ENCODE measurements around the gene MYL9. TPM values are rescaled to one million over a fixed set of nuclear protein-coding genes. Genes with fewer than 3 reads are reported as not detected.

MYL9 gene
- total and polyA plus RNA-seq, 2 donors: 6.8 to 138 TPM

DNA sequence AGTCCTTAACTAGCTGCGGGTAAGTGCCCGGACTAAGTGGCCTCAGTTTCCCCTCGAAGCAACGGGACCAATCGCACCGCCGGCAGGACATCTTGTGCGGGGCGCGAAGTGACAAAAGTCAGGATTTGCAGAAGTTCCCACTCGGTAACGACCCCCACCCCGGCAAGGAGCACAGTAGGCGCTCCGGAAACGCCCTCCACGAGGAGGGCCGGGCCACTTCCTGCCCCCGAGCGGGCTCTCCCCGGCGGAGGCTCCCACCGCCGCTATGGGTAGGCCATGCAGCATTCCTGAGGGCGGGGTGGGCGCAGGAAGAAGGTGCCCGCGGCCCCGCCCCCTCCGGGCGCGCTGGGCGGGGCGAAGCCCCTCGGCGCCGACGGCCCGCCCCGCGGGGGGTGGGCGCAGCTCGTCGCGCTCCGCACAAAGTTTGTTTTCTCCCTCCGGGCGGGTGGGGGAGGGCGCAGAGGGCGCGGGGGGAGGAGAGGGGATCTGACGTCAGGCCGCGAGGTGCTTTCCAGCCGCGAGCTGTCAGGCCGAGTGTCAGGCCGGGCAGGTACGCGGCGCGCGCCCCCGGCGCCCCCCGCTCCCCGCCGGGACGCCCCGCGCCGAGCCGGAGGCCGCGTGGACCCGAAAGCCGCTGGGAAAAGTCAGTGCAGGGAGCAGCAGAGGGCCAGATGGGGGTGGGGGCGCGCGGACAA, 31.9 kb downstream of the MYL9 start, which contains the start of gene TGIF2:
Gene TGIF2 (plus strand): TSS at position 495 of the 695 bp plus-strand sequence. CDS start 5,178 bp downstream, outside the sequence.
- Histone ChIP-seq H3K9me3 (ENCODE audit: control insufficient read depth in 2 of 2, insufficient read depth in 1 of 2, low read length in 1 of 2) (no peaks in the 10 kb centered on the region), H3K4me3 (ENCODE audit: low read length in 2 of 2) (peak within 1 kb of the TSS; percentile 91 to 97), H3K4me1 (ENCODE audit: control insufficient read depth in 2 of 2, insufficient read depth in 2 of 2, low read length in 2 of 2) (peaks cover 15 to 28% of the 10 kb centered on the region in 2 donors), H3K36me3 (ENCODE audit: control insufficient read depth in 2 of 2, insufficient read depth in 2 of 2, low read length in 1 of 2) (peaks cover under 1% of the 10 kb centered on the region in 2 donors), H3K27me3 (ENCODE audit: control insufficient read depth in 2 of 2, insufficient read depth in 1 of 2, low read length in 1 of 2) (no peaks in the 10 kb centered on the region), H3K27ac (ENCODE audit: low read depth in 1 of 2, low read length in 1 of 2) (peak within 1 kb of the TSS; percentile 96 to 99)
- under 1% methylated on average over 79 of the region's 80 CpGs for WGBS
- DNase-seq (ENCODE audit: low read depth in 6 of 9, low spot score in 9 of 9): peak in 8 of 9 donors; percentile 80 to 96 (median 90)

DNA sequence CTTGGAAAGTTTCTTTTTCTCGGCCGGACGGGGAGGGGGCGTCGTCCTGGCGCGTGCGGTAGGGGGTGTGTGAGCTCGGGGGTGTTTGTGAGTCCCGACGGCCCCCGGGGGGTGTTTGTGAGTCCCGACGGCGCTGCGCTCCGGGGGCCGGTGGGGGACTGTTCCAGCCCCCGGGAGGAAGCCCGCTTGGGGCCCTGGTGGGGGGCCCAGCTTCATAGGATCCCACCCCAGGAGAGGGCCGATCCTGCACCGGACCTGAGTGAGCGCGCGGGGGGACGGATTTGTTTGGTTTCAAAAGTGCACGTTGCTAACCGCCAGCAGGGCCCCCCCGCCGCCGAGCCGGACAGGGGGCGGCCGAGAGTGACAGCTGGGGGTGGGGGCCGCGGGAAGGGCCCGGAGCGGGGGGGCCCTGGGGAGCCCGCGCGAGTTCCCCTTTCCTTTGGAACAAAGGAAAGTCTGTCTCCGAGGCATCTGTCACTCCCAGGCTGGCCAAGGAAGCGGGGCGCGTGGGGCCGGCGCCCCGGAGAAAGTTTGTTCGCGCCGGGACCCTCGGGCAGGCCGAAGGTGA, 32.6 kb downstream of the MYL9 start:
- Histone ChIP-seq H3K27me3 (ENCODE audit: control insufficient read depth in 2 of 2, insufficient read depth in 1 of 2, low read length in 1 of 2) (no peaks in the 10 kb centered on the region), H3K27ac (ENCODE audit: low read depth in 1 of 2, low read length in 1 of 2) (peak overlapping the region; percentile 96 to 99), H3K9me3 (ENCODE audit: control insufficient read depth in 2 of 2, insufficient read depth in 1 of 2, low read length in 1 of 2) (no peaks in the 10 kb centered on the region), H3K4me1 (ENCODE audit: control insufficient read depth in 2 of 2, insufficient read depth in 2 of 2, low read length in 2 of 2) (peaks cover 15 to 28% of the 10 kb centered on the region in 2 donors), H3K4me3 (ENCODE audit: low read length in 2 of 2) (peak overlapping the region; percentile 91 to 97), H3K36me3 (ENCODE audit: control insufficient read depth in 2 of 2, insufficient read depth in 2 of 2, low read length in 1 of 2) (peaks cover 6 to 7% of the 10 kb centered on the region in 2 donors)
- WGBS: under 1% methylated on average over 53 of the region's 53 CpGs
- peak in 1 of 9 donors; percentile 58 for DNase-seq (ENCODE audit: low read depth in 6 of 9, low spot score in 9 of 9)

DNA sequence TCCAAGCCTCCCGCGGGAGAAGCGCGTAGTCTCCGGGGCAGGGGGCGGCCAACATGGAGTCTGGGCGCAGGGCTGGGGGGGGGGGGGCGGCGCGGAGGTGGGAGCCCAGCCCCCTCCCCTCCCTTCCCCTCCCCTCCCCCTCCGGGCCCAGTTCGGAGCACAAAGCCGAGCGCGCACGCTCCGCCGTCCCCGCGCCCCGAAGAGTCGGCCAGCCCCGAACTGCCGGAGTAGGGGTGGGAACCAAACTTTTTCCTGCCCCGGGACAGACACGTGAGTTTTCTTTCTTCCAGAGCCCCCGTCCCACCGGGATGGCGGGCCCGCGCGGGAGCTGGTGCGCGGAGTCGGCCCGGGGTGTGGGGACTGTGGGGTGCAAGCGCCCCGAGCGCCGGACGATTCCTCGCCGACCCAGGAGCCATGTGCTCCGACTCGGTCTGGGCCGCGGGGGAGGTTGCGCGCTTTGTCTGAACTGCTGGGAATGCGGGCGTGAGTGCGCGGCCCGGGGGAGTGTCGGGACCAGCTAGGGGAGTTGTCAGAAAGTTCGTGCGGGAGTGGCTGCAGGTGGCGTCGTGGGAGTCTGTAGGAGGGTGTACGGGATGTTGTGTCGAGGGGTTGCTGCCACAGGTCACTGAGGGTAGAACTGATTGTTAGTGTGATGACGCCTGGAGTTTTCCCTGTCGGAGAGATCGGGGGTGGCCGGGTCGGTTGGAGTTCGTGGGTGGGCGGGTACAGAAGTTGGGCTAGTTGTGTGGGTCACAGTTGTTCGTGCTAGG, 33.2 kb downstream of the MYL9 start:
- Histone ChIP-seq H3K4me3 (ENCODE audit: low read length in 2 of 2) (peak overlapping the region; percentile 91 to 97), H3K9me3 (ENCODE audit: control insufficient read depth in 2 of 2, insufficient read depth in 1 of 2, low read length in 1 of 2) (no peaks in the 10 kb centered on the region), H3K27ac (ENCODE audit: low read depth in 1 of 2, low read length in 1 of 2) (peak overlapping the region; percentile 96 to 99), H3K4me1 (ENCODE audit: control insufficient read depth in 2 of 2, insufficient read depth in 2 of 2, low read length in 2 of 2) (peaks cover 15 to 28% of the 10 kb centered on the region in 2 donors), H3K27me3 (ENCODE audit: control insufficient read depth in 2 of 2, insufficient read depth in 1 of 2, low read length in 1 of 2) (no peaks in the 10 kb centered on the region), H3K36me3 (ENCODE audit: control insufficient read depth in 2 of 2, insufficient read depth in 2 of 2, low read length in 1 of 2) (peaks cover 10 to 13% of the 10 kb centered on the region in 2 donors)
- peak in 5 of 9 donors; percentile 38 to 71 (median 46) for DNase-seq (ENCODE audit: low read depth in 6 of 9, low spot score in 9 of 9)
- under 1% methylated on average over 59 of the region's 69 CpGs for WGBS

DNA sequence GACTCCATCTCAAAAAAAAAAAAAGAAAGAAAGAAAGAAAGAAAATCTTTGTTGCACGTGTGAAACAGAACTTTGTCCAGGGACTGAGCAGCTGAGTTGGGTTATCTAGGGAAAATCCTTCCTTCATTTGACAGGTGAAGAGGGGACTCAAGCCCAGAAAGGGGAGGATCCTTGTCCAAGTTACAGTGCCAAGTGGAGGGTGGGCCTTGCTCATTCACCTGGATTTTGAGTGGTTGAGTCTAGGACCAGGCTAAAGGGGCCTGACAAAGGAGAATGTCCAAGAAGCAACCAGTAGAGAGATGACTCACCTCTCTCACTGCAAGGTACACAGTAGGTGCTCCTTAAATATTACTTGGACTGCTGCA, 34.7 kb downstream of the MYL9 start:
- peaks cover 22 to 26% of the 10 kb centered on the region in 2 donors for H3K36me3 ChIP-seq (ENCODE audit: control insufficient read depth in 2 of 2, insufficient read depth in 2 of 2, low read length in 1 of 2)
- DNase-seq (ENCODE audit: low read depth in 6 of 9, low spot score in 9 of 9): no peak
- H3K4me3 ChIP-seq (ENCODE audit: low read length in 2 of 2): no peak overlapping the region
- H3K27ac ChIP-seq (ENCODE audit: low read depth in 1 of 2, low read length in 1 of 2): no peak overlapping the region
- no peaks in the 10 kb centered on the region for H3K9me3 ChIP-seq (ENCODE audit: control insufficient read depth in 2 of 2, insufficient read depth in 1 of 2, low read length in 1 of 2)
- peaks cover 15 to 28% of the 10 kb centered on the region in 2 donors for H3K4me1 ChIP-seq (ENCODE audit: control insufficient read depth in 2 of 2, insufficient read depth in 2 of 2, low read length in 2 of 2)
- H3K27me3 ChIP-seq (ENCODE audit: control insufficient read depth in 2 of 2, insufficient read depth in 1 of 2, low read length in 1 of 2): no peaks in the 10 kb centered on the region
- 80% methylated on average over 1 of the region's 1 CpG for WGBS

DNA sequence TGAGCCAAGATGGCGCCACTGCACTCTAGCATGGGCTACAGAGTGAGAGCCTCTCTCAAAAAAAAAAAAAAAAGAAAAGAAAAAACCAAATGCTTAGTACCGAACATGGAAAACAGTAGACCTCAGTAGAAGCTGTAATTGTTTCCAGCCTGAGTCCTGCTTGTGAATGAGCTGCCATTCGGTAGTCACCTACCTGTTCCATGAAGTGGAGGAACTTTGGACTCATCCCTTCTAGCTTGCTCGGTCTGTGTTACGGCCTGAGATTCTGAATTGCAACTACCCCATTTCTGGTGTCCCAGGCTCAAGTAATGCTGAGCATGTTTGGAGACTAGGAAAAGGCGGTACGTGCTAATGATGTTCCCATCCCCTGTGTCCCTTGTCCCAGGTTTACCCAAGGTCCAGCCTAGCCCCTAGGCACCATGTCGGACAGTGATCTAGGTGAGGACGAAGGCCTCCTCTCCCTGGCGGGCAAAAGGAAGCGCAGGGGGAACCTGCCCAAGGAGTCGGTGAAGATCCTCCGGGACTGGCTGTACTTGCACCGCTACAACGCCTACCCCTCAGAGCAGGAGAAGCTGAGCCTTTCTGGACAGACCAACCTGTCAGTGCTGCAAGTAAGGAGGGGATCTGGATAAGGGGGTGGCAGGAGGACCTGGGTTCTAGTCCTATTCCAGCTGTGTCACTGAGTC, 37.2 kb downstream of the MYL9 start:
- no peak for DNase-seq (ENCODE audit: low read depth in 6 of 9, low spot score in 9 of 9)
- Histone ChIP-seq H3K9me3 (ENCODE audit: control insufficient read depth in 2 of 2, insufficient read depth in 1 of 2, low read length in 1 of 2) (no peaks in the 10 kb centered on the region), H3K27me3 (ENCODE audit: control insufficient read depth in 2 of 2, insufficient read depth in 1 of 2, low read length in 1 of 2) (no peaks in the 10 kb centered on the region), H3K27ac (ENCODE audit: low read depth in 1 of 2, low read length in 1 of 2) (no peak overlapping the region), H3K36me3 (ENCODE audit: control insufficient read depth in 2 of 2, insufficient read depth in 2 of 2, low read length in 1 of 2) (peaks cover 40 to 43% of the 10 kb centered on the region in 2 donors), H3K4me1 (ENCODE audit: control insufficient read depth in 2 of 2, insufficient read depth in 2 of 2, low read length in 2 of 2) (peaks cover 9 to 11% of the 10 kb centered on the region in 2 donors), H3K4me3 (ENCODE audit: low read length in 2 of 2) (no peak overlapping the region)
- 98% methylated on average over 15 of the region's 15 CpGs for WGBS

DNA sequence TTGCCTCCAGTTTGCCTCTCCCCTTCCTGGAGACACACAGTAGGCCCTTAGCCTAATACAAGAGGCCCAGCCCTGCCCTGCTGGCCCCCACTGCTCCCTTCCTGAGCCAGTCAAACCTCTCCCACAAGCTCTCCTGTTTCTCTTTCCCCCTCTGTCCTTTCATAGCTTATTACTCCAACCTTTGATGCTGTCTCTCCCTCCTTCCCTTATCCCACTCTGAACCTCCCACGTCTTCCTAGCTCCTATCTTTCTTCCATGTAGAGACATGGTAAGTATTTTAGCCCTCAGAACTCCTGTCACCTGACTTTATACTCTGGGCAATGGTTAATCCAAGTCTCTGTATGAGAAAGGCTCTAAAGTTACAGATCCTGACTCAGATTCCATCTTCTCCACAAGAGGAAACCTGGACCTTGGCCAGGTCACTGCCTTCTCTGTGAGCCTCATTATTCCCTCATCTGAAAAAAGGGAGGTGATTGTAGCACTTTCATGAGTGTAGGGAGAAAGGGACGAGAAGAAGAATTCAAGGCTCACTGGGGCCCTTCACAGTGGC, 38.8 kb downstream of the MYL9 start:
- Histone ChIP-seq H3K9me3 (ENCODE audit: control insufficient read depth in 2 of 2, insufficient read depth in 1 of 2, low read length in 1 of 2) (no peaks in the 10 kb centered on the region), H3K27me3 (ENCODE audit: control insufficient read depth in 2 of 2, insufficient read depth in 1 of 2, low read length in 1 of 2) (no peaks in the 10 kb centered on the region), H3K4me3 (ENCODE audit: low read length in 2 of 2) (no peak overlapping the region), H3K36me3 (ENCODE audit: control insufficient read depth in 2 of 2, insufficient read depth in 2 of 2, low read length in 1 of 2) (peaks cover 44 to 46% of the 10 kb centered on the region in 2 donors), H3K4me1 (ENCODE audit: control insufficient read depth in 2 of 2, insufficient read depth in 2 of 2, low read length in 2 of 2) (peaks cover 7% of the 10 kb centered on the region in 2 donors), H3K27ac (ENCODE audit: low read depth in 1 of 2, low read length in 1 of 2) (no peak overlapping the region)
- no peak for DNase-seq (ENCODE audit: low read depth in 6 of 9, low spot score in 9 of 9)
- WGBS: 96% methylated on average over 2 of the region's 2 CpGs

DNA sequence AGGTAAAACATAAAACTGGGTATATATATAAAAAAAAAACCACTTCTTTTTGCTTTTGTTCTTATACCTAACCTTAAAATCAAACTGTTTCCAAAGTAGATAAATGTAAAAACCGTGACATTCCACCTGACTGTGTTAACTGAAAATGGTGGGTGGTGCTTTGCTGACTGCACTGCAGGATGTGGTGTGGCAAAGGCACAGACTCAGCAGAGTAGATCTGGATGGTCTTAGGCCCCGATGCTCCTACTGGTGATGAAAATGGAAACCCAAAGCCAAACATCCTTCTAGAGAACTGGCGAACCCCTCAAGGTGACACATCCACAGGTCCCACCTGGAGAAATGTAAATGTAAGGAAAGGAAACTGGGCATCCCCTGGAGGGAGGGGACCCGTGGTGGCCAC, 41.0 kb downstream of the MYL9 start:
- Histone ChIP-seq H3K27me3 (ENCODE audit: control insufficient read depth in 2 of 2, insufficient read depth in 1 of 2, low read length in 1 of 2) (no peaks in the 10 kb centered on the region), H3K36me3 (ENCODE audit: control insufficient read depth in 2 of 2, insufficient read depth in 2 of 2, low read length in 1 of 2) (peaks cover 62 to 63% of the 10 kb centered on the region in 2 donors), H3K4me3 (ENCODE audit: low read length in 2 of 2) (no peak overlapping the region), H3K9me3 (ENCODE audit: control insufficient read depth in 2 of 2, insufficient read depth in 1 of 2, low read length in 1 of 2) (no peaks in the 10 kb centered on the region), H3K27ac (ENCODE audit: low read depth in 1 of 2, low read length in 1 of 2) (no peak overlapping the region), H3K4me1 (ENCODE audit: control insufficient read depth in 2 of 2, insufficient read depth in 2 of 2, low read length in 2 of 2) (no peaks in the 10 kb centered on the region)
- DNase-seq (ENCODE audit: low read depth in 6 of 9, low spot score in 9 of 9): peak in 1 of 9 donors; percentile 30
- 88% methylated on average over 4 of the region's 4 CpGs for WGBS

DNA sequence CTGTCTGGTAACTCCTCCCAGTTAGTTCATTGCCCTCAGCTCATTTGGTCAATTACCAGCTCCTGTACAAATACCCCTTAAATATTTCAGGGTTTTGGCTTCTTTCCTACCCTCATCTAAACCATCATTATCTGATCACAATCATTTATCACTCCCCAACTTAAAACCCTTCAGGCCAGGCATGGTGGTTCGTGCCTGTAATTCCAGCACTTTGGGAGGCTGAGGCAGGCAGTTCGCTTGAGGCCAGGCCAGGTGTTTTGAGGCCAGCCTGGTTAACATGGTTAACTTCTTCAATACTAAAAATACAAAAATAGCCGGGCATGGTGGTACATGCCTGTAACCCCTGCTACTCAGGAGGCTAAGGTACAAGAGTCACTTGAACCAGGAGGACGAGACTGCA, 41.5 kb downstream of the MYL9 start:
- 98% methylated on average over 4 of the region's 4 CpGs for WGBS
- no peaks in the 10 kb centered on the region for H3K9me3 ChIP-seq (ENCODE audit: control insufficient read depth in 2 of 2, insufficient read depth in 1 of 2, low read length in 1 of 2)
- H3K4me3 ChIP-seq (ENCODE audit: low read length in 2 of 2): no peak overlapping the region
- no peak for DNase-seq (ENCODE audit: low read depth in 6 of 9, low spot score in 9 of 9)
- H3K27me3 ChIP-seq (ENCODE audit: control insufficient read depth in 2 of 2, insufficient read depth in 1 of 2, low read length in 1 of 2): no peaks in the 10 kb centered on the region
- H3K36me3 ChIP-seq (ENCODE audit: control insufficient read depth in 2 of 2, insufficient read depth in 2 of 2, low read length in 1 of 2): peaks cover 63% of the 10 kb centered on the region in 2 donors
- no peak overlapping the region for H3K27ac ChIP-seq (ENCODE audit: low read depth in 1 of 2, low read length in 1 of 2)
- H3K4me1 ChIP-seq (ENCODE audit: control insufficient read depth in 2 of 2, insufficient read depth in 2 of 2, low read length in 2 of 2): no peaks in the 10 kb centered on the region

Data from thymus (tissue), 11 donors.